ENCODE measurements around the gene GPATCH1.

The GPATCH1 gene

DNA sequence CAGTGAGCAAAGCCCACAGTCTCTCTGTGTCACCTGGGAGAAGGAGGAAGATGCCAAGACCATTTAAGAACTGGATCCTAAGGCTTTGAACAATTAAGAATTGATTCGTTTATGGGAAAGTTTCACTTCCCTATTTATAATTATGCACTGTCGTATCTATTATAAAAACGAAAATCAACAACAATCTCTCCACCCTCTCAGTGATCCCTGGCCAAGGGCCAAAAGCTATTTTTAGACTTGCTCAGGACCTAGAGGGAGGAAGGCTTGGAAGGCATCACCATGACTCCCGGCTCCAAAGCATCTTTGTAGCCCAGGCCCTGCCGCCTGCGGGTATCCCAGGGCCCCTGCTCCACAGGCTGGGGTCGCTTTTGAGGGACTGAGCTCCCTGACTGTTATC, 17.6 kb upstream of the GPATCH1 start:
- no peak overlapping the region for H3K27ac ChIP-seq (ENCODE audit: low read depth, low read length)

DNA sequence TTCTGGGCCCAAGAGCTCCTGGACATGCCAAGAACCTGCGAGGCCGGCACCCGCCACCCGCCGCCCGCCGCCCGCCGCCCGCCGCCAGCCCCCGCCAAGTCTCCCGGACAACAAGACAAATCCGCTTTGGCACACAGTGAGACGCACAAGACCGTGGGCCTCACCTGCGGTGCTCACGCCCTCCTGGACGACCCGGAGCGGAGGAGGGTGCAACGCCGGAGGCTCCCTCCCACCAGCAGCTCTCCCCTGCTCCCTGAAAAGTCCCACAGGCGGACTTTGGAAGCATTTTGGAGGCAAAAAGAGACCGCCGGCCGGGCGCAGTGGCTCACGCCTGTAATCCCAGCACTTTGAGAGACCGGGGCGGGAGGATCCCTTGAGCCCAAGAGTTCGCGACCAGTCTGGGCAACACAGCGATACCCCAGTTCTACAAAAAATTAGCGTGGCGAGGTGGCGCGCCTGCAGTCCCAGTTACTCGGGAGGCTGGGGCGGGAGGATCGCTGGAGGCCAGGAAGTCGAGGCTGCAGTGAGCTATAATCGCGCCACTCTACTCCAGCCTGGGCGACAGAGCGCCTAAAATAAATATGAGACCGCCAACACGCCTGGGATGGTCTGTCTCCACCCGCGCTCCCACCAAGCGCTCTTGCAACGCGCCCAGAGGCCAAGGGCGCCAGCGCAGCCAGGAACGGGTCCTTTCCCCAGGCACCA, 17.1 kb upstream of the GPATCH1 start:
- no peaks in the 10 kb centered on the region for H3K9me3 ChIP-seq (ENCODE audit: control insufficient read depth, insufficient read depth, low read length)
- 0 out of 2 replicates have a peak, but pooled peaks cover 4% of the 10 kb centered on the region for H4K20me1 ChIP-seq (ENCODE audit: control insufficient read depth, insufficient read depth, low read depth, low read length)
- peaks cover 19% of the 10 kb centered on the region for H3K4me1 ChIP-seq (ENCODE audit: control insufficient read depth, low read length)
- H3K9me2 ChIP-seq (replicated peaks; ENCODE audit: control insufficient read depth, low read length): no peaks in the 10 kb centered on the region
- TF ChIP-seq, protein P1, sequence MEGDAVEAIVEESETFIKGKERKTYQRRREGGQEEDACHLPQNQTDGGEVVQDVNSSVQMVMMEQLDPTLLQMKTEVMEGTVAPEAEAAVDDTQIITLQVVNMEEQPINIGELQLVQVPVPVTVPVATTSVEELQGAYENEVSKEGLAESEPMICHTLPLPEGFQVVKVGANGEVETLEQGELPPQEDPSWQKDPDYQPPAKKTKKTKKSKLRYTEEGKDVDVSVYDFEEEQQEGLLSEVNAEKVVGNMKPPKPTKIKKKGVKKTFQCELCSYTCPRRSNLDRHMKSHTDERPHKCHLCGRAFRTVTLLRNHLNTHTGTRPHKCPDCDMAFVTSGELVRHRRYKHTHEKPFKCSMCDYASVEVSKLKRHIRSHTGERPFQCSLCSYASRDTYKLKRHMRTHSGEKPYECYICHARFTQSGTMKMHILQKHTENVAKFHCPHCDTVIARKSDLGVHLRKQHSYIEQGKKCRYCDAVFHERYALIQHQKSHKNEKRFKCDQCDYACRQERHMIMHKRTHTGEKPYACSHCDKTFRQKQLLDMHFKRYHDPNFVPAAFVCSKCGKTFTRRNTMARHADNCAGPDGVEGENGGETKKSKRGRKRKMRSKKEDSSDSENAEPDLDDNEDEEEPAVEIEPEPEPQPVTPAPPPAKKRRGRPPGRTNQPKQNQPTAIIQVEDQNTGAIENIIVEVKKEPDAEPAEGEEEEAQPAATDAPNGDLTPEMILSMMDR (IDR thresholded peaks at IDR 0.05; ENCODE audit: low read depth, low read length, poor library complexity, severe bottlenecking): no peak
- TF ChIP-seq EZH2phosphoT487 (IDR thresholded peaks at IDR 0.05; ENCODE audit: borderline replicate concordance, low read length): no peak
- H3F3A ChIP-seq (ENCODE audit: control insufficient read depth, insufficient read depth): no peaks in the 10 kb centered on the region; the same call in 1 of the 2 replicates
- 0 out of 2 replicates have a peak, but pooled peaks cover 3% of the 10 kb centered on the region for H3K27me3 ChIP-seq (ENCODE audit: control insufficient read depth, low read length)
- peak overlapping the region; percentile 85 for H3K4me3 ChIP-seq (ENCODE audit: low read length)
- H3K36me3 ChIP-seq (ENCODE audit: control insufficient read depth, low read length): no peaks in the 10 kb centered on the region
- H3K27ac ChIP-seq (ENCODE audit: low read depth, low read length): no peak overlapping the region
- peaks cover 18% of the 10 kb centered on the region for H3K79me2 ChIP-seq (ENCODE audit: control insufficient read depth, low read length)
- H3K4me2 ChIP-seq (ENCODE audit: low read length): peak overlapping the region; percentile 88

More for the DNA sequence above, 17.6 kb upstream of the GPATCH1 start:
- H3K36me3 ChIP-seq (ENCODE audit: control insufficient read depth, low read length): no peaks in the 10 kb centered on the region
- H3K9me3 ChIP-seq (ENCODE audit: control insufficient read depth, insufficient read depth, low read length): no peaks in the 10 kb centered on the region
- H4K20me1 ChIP-seq (ENCODE audit: control insufficient read depth, insufficient read depth, low read depth, low read length): 0 out of 2 replicates have a peak, but pooled peaks cover 4% of the 10 kb centered on the region
- no peaks in the 10 kb centered on the region for H3K9me2 ChIP-seq (replicated peaks; ENCODE audit: control insufficient read depth, low read length)
- H3K4me2 ChIP-seq (ENCODE audit: low read length): peak overlapping the region; percentile 88
- no peaks in the 10 kb centered on the region; the same call in 1 of the 2 replicates for H3F3A ChIP-seq (ENCODE audit: control insufficient read depth, insufficient read depth)
- H3K4me1 ChIP-seq (ENCODE audit: control insufficient read depth, low read length): peaks cover 19% of the 10 kb centered on the region
- peaks cover 18% of the 10 kb centered on the region for H3K79me2 ChIP-seq (ENCODE audit: control insufficient read depth, low read length)
- peak overlapping the region; percentile 85 for H3K4me3 ChIP-seq (ENCODE audit: low read length)
- no peak for TF ChIP-seq EZH2phosphoT487 (IDR thresholded peaks at IDR 0.05; ENCODE audit: borderline replicate concordance, low read length)
- TF ChIP-seq, protein P1 (IDR thresholded peaks at IDR 0.05; ENCODE audit: low read depth, low read length, poor library complexity, severe bottlenecking): no peak
- 0 out of 2 replicates have a peak, but pooled peaks cover 3% of the 10 kb centered on the region for H3K27me3 ChIP-seq (ENCODE audit: control insufficient read depth, low read length)

GRCh38 chr19:33064458-33064791, 16.6 kb upstream of the GPATCH1 start:
- Histone ChIP-seq H3K79me2 (ENCODE audit: control insufficient read depth, low read length) (peaks cover 18% of the 10 kb centered on the region), H3K27me3 (ENCODE audit: control insufficient read depth, low read length) (0 out of 2 replicates have a peak, but pooled peaks cover 3% of the 10 kb centered on the region), H3K4me1 (ENCODE audit: control insufficient read depth, low read length) (peaks cover 19% of the 10 kb centered on the region), H3K36me3 (ENCODE audit: control insufficient read depth, low read length) (no peaks in the 10 kb centered on the region), H3K9me2 (replicated peaks; ENCODE audit: control insufficient read depth, low read length) (no peaks in the 10 kb centered on the region), H4K20me1 (ENCODE audit: control insufficient read depth, insufficient read depth, low read depth, low read length) (0 out of 2 replicates have a peak, but pooled peaks cover 4% of the 10 kb centered on the region), H3K4me2 (ENCODE audit: low read length) (peak overlapping the region; percentile 88), H3K27ac (ENCODE audit: low read depth, low read length) (no peak overlapping the region), H3K4me3 (ENCODE audit: low read length) (peak overlapping the region; percentile 85), H3F3A (ENCODE audit: control insufficient read depth, insufficient read depth) (no peaks in the 10 kb centered on the region; the same call in 1 of the 2 replicates), H3K9me3 (ENCODE audit: control insufficient read depth, insufficient read depth, low read length) (no peaks in the 10 kb centered on the region)
- TF ChIP-seq EZH2phosphoT487 (IDR thresholded peaks at IDR 0.05; ENCODE audit: borderline replicate concordance, low read length): no peak
- TF ChIP-seq, protein P1 (IDR thresholded peaks at IDR 0.05; ENCODE audit: low read depth, low read length, poor library complexity, severe bottlenecking): no peak
